CD4-positive, alpha-beta T cell treated with Interleukin-2 at 100 ng/mL for 4 hours (primary cell): ENCODE results near the gene PPIF.
A peak's percentile ranks its signal among the peaks of the same experiment; 100 is the strongest.
"Not testable (repeated sequence)": the region's sequence is repeated elsewhere in the genome, so short reads cannot be mapped to it uniquely, and the experiment has no call there.

Source experiments
- DNase-seq: peaks from one replicate; pipeline ENCODE4 v3.0.0-alpha.2; 2020; ENCODE audit warnings: low spot score

PPIF gene

GRCh38 chr10:79331709-79332108 is 15.6 kb upstream of the PPIF start:
- DNase-seq: peak; percentile 88

GRCh38 chr10:79332610-79333315 is 14.5 kb upstream of the PPIF start:
- DNase-seq: not testable (repeated sequence)

- no peak for DNase-seq
Observed at GRCh38 chr10:79333513-79333912, 13.8 kb upstream of the PPIF start.

- DNase-seq: no peak
Observed at GRCh38 chr10:79334573-79334972, 12.7 kb upstream of the PPIF start.

GRCh38 chr10:79335094-79335469 is 12.2 kb upstream of the PPIF start:
- DNase-seq: no peak

GRCh38 chr10:79335470-79336235 is 11.6 kb upstream of the PPIF start:
- no peak for DNase-seq

- DNase-seq: no peak
Observed at GRCh38 chr10:79336276-79336675, 11.0 kb upstream of the PPIF start.

GRCh38 chr10:79336739-79337138 is 10.5 kb upstream of the PPIF start:
- no peak for DNase-seq

- DNase-seq: not testable (repeated sequence)
Observed at GRCh38 chr10:79337783-79338469, 9.3 kb upstream of the PPIF start.

- no peak for DNase-seq
Observed at GRCh38 chr10:79339266-79339665, 8.0 kb upstream of the PPIF start.

- no peak for DNase-seq
Observed at GRCh38 chr10:79340646-79341244, 6.5 kb upstream of the PPIF start.

GRCh38 chr10:79342295-79342761 is 4.9 kb upstream of the PPIF start:
- DNase-seq: no peak

- no peak for DNase-seq
Observed at GRCh38 chr10:79342811-79343561, 4.3 kb upstream of the PPIF start.

- DNase-seq: no peak
Observed at GRCh38 chr10:79344502-79345195, 2.6 kb upstream of the PPIF start.

- no peak for DNase-seq
Observed at GRCh38 chr10:79345241-79346011, 1.8 kb upstream of the PPIF start.

GRCh38 chr10:79346012-79346340 is 1.3 kb upstream of the PPIF start:
- no peak for DNase-seq

GRCh38 chr10:79346388-79347225 is 662 bp upstream of the PPIF start:
- no peak for DNase-seq

- peak; percentile 73 for DNase-seq
Observed at GRCh38 chr10:79347894-79348639, 798 bp downstream of the PPIF start.

- no peak for DNase-seq
Observed at GRCh38 chr10:79348640-79348988, 1.3 kb downstream of the PPIF start.
